ENCODE data around the gene NPTX1.

The NPTX1 gene

GRCh38 chr17:80503921-80504320, 27.5 kb upstream of the NPTX1 start:
- no peak for TF ChIP-seq CTCF (conservative IDR thresholded peaks at IDR 0.05; ENCODE audit: low read length)
- no peak for DNase-seq (ENCODE audit: low read depth)
- no peak overlapping the region for H3K4me3 ChIP-seq (ENCODE audit: low read length)

- H3K4me3 ChIP-seq (ENCODE audit: low read length), result no peak overlapping the region
- TF ChIP-seq CTCF (conservative IDR thresholded peaks at IDR 0.05; ENCODE audit: low read length), result no peak
- no peak for DNase-seq (ENCODE audit: low read depth)
Measured at GRCh38 chr17:80503031-80503430, 26.6 kb upstream of the NPTX1 start.

DNA sequence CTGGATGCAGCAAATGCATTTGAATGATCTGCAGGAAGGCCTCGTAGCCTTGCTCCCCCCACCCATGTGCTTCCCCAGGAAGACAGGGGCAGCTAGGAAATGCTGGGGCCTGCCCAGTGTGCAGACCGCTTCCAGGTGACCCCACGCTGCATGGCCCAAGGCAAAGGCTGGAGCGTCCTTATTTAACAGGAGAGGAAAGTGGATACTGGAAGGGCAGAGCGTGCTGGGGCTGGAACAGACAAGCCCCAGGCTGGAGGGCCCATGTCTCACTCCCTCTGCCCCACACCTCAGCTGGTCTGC, 26.1 kb upstream of the NPTX1 start:
- no peak overlapping the region for H3K4me3 ChIP-seq (ENCODE audit: low read length)
- TF ChIP-seq CTCF (conservative IDR thresholded peaks at IDR 0.05; ENCODE audit: low read length), result no peak
- DNase-seq (ENCODE audit: low read depth), result no peak

DNA sequence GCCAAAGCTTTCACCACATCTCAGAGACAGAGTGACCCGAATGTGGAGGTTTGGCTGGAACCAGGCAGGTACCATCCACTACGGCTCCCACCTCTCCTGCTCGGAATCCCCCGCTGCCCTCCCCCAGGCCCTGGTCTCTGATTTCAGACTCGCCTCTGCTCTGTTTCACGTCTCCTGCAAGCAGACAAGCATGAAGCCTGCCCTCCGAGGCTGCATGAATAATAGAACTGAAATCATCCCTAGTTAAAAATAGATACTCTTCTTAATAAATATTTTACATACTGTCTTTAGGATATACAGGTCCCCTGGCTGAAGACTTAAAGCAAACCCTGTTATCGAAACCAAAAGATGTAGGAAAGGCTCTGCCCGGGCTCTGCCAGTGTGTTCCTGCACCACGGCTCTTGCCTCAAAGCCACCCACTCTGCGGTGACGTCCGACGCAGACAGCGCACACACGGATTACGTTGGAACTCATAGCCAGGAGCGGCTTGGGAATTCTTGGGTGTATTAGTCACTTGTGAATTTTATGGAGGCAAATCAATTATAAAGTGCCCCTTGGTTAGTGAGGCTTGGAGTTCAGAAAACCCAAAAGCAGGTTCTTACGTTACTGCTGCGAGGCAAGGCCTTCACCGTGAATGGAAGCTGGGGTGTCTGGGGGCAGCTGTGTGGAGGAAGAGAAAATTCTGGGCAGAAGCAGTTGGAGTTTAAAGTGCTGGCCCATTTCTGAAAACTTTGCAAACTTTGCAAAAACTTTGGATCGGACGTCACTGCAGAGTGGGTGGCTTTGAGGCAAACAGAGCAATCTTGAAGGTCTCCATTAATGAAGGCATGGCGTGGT, 25.6 kb upstream of the NPTX1 start:
- no peak for TF ChIP-seq CTCF (conservative IDR thresholded peaks at IDR 0.05; ENCODE audit: low read length)
- DNase-seq (ENCODE audit: low read depth), result no peak
- no peak overlapping the region for H3K4me3 ChIP-seq (ENCODE audit: low read length)

DNA sequence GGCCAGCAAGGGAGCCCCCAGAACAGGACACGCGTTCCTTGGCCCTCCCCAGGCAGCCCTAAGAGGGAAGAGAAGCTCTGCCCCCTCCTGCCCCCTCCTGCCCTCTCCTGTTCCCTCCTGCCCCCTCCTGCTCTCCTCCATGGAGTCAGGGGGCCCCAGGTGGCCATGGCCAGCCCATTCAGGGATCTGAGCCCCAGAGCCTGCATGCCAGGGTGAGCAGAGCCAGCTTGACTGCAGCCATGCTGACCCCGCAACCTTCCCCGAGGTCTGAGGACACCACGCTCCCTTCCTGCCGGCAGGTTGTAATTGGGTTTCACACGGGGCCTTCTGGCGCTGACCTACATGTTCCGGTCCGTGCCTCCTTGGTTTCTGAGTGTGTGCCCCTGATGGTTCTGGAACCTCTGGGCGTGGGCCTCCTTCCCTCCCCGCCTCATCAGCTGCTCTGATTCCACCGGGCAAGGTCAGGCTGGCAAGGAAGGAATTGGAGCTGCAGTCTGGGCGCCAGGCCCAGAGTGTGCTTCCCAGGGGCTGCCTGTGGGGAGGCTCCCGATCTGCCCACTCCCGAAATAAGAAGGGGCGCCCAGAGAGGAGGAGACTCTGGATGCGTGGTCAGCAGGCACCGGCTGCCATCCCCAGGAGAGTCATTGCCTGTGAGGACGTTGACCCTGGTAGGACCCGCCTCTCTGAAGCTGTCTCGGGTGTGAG, 23.7 kb upstream of the NPTX1 start:
- TF ChIP-seq CTCF (conservative IDR thresholded peaks at IDR 0.05; ENCODE audit: low read length), result no peak
- no peak overlapping the region for H3K4me3 ChIP-seq (ENCODE audit: low read length)
- no peak for DNase-seq (ENCODE audit: low read depth)

DNA sequence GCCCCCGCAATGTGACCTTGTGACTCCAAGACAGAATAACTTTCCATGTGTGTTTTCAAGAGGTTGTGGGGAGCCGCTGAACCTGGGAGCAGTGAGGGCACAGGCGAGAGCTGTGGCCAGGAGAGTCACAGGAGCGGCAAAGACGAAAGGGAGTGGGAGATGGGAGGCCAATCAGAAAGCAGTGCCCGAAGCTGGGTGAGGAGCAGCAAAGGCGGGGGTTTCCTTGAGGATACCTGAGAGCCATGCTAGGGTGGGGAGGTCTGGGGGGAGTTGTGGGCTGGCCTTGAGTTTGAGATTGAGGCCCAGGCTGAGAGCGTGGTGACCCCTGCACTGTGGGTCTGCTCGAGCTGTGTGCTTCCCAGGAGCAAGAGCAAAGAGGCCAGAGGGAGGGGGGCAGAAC, 23.2 kb upstream of the NPTX1 start:
- TF ChIP-seq CTCF (conservative IDR thresholded peaks at IDR 0.05; ENCODE audit: low read length), result no peak
- no peak for DNase-seq (ENCODE audit: low read depth)
- no peak overlapping the region for H3K4me3 ChIP-seq (ENCODE audit: low read length)

GRCh38 chr17:80498920-80499410, 22.6 kb upstream of the NPTX1 start:
- no peak overlapping the region for H3K4me3 ChIP-seq (ENCODE audit: low read length)
- DNase-seq (ENCODE audit: low read depth), result no peak
- TF ChIP-seq CTCF (conservative IDR thresholded peaks at IDR 0.05; ENCODE audit: low read length), result no peak
